Natural killer cell (primary cell): Measurements from ENCODE around the gene SBSN. TPM values are rescaled to one million over a fixed set of nuclear protein-coding genes. Genes with fewer than 3 reads are reported as not detected.

Experiments
- ATAC-seq, 3 donors: fragments of 150-1000 bp in 2 of 3; fragments of 200-7000 bp in 1 of 3; cut with Tn5 transposase; 1 replicate in 1 of 3; 2 replicates in 2 of 3; pipeline ENCODE4 v1.10.0; 2021; ENCODE audit warnings: mild to moderate bottlenecking in 2 of 3, moderate library complexity in 2 of 3
- DNase-seq, 2 donors: peaks; one replicate each; pipeline versions ENCODE4 v3.0.0 to v3.0.0-alpha.2; 2013 to 2021; ENCODE audit warnings: mixed read lengths in 1 of 2
- H3K27ac ChIP-seq: one replicate; pipeline ENCODE4 v1.5.1; 2013; ENCODE audit warnings: mild to moderate bottlenecking, low read length
- H3K27me3 ChIP-seq: one replicate; pipeline ENCODE4 v1.6.1; 2013; ENCODE audit warnings: low read length; ENCODE audit not compliant: control insufficient read depth, insufficient read depth
- H3K36me3 ChIP-seq: one replicate; pipeline ENCODE4 v1.6.1; 2013; ENCODE audit warnings: low read length; ENCODE audit not compliant: control insufficient read depth, insufficient read depth
- H3K4me1 ChIP-seq: one replicate; pipeline ENCODE4 v1.6.1; 2013; ENCODE audit warnings: low read length; ENCODE audit not compliant: control insufficient read depth, insufficient read depth
- H3K4me3 ChIP-seq: one replicate; pipeline ENCODE4 v1.5.1; 2013; ENCODE audit warnings: low read length
- H3K9me3 ChIP-seq: one replicate; pipeline ENCODE4 v1.6.1; 2013; ENCODE audit warnings: low read length; ENCODE audit not compliant: control insufficient read depth, insufficient read depth
- H3K27ac Mint-ChIP-seq, 2 donors: one replicate each; pipeline ENCODE4 v1.8.0; 2022; ENCODE audit warnings: mild to moderate bottlenecking in 2 of 2, mixed read lengths in 2 of 2, moderate library complexity in 1 of 2
- H3K27me3 Mint-ChIP-seq, 2 donors: one replicate each; pipeline ENCODE4 v1.8.0; 2022; ENCODE audit warnings: low read depth in 2 of 2, mixed read lengths in 2 of 2
- H3K36me3 Mint-ChIP-seq: one replicate; pipeline ENCODE4 v1.8.0; 2022; ENCODE audit warnings: mixed read lengths
- H3K4me1 Mint-ChIP-seq, 2 donors: one replicate each; pipeline ENCODE4 v1.8.0; 2022; ENCODE audit warnings: mixed read lengths in 2 of 2
- H3K4me3 Mint-ChIP-seq: one replicate; pipeline ENCODE4 v1.8.0; 2022; ENCODE audit warnings: mild to moderate bottlenecking, moderate library complexity, mixed read lengths
- H3K9me3 Mint-ChIP-seq, 2 donors: one replicate each; pipeline ENCODE4 v1.8.0; 2022; ENCODE audit warnings: mixed read lengths in 2 of 2
- CTCF ChIP-seq: fragments of 200-600 bp; IDR thresholded peaks from one replicate; pipeline ENCODE4 v1.8.0; 2022; ENCODE audit warnings: antibody characterized with exemption
- WGBS: methylation state at CpG from one replicate; pipeline ENCODE4 v1.1.7; 2013; ENCODE audit warnings: missing lambda C conversion rate; ENCODE audit not compliant: insufficient coverage; 5-methylcytosine and 5-hydroxymethylcytosine counted together
- intact Hi-C: fragments of 100-400 bp; cut with micrococcal nuclease; formaldehyde crosslinking; loops from one replicate; pipeline ENCODE4 v1.14.2; 2022
- total RNA-seq, 4 donors: library from RNA; stranded (reverse); fragments of 120-200 nt in 1 of 4; gene quantifications; one replicate each; pipeline versions ENCODE4 v1.2.3 to v1.2.4, GENCODE V29; 2013 to 2022

The SBSN gene
- total RNA-seq, 3 donors from 2014 or later (not counting 1 experiment from before 2014, with no cell fraction given), result not detected

- no peaks in the 10 kb centered on the region for H3K27me3 ChIP-seq
- no peaks in the 10 kb centered on the region for H3K36me3 Mint-ChIP-seq
- intact Hi-C loops, result no loop called here
- peaks cover 24 to 42% of the 10 kb centered on the region in 2 donors for H3K4me1 Mint-ChIP-seq
- H3K4me3 Mint-ChIP-seq, result no peak overlapping the region
- ATAC-seq, result no peak
- no peaks in the 10 kb centered on the region for H3K27me3 Mint-ChIP-seq
- no peak overlapping the region for H3K27ac ChIP-seq
- H3K4me1 ChIP-seq, result peaks cover 28% of the 10 kb centered on the region
- peak overlapping the region in 1 of 2 donors; percentile 23 for H3K27ac Mint-ChIP-seq
- no peak overlapping the region for H3K4me3 ChIP-seq
- H3K9me3 ChIP-seq, result no peaks in the 10 kb centered on the region
- DNase-seq, result no peak
- H3K9me3 Mint-ChIP-seq, result no peaks in the 10 kb centered on the region
- H3K36me3 ChIP-seq, result peaks cover 3% of the 10 kb centered on the region
- 100% methylated on average over 15 of the region's 15 CpGs for WGBS
- TF ChIP-seq CTCF, result no peak
Observed at GRCh38 chr19:35543280-35544109, 15.4 kb upstream of the SBSN start.

- Mint-ChIP-seq H3K4me3 (no peak overlapping the region), H3K27ac (no peak overlapping the region), H3K36me3 (no peaks in the 10 kb centered on the region), H3K27me3 (no peaks in the 10 kb centered on the region), H3K9me3 (no peaks in the 10 kb centered on the region), H3K4me1 (peaks cover 21 to 39% of the 10 kb centered on the region in 2 donors)
- no peaks in the 10 kb centered on the region for H3K27me3 ChIP-seq
- H3K4me3 ChIP-seq, result no peak overlapping the region
- 95% methylated on average over 11 of the region's 11 CpGs for WGBS
- H3K4me1 ChIP-seq, result peaks cover 29% of the 10 kb centered on the region
- H3K36me3 ChIP-seq, result peaks cover under 1% of the 10 kb centered on the region
- ATAC-seq, result no peak
- TF ChIP-seq CTCF, result no peak
- H3K27ac ChIP-seq, result no peak overlapping the region
- intact Hi-C loops, result no loop called here
- DNase-seq, result no peak
- no peaks in the 10 kb centered on the region for H3K9me3 ChIP-seq
Observed at GRCh38 chr19:35542209-35542608, 14.1 kb upstream of the SBSN start.

GRCh38 chr19:35540356-35540927 lies 12.3 kb upstream of the SBSN start:
- H3K27ac Mint-ChIP-seq, result no peak overlapping the region
- H3K27ac ChIP-seq, result no peak overlapping the region

More at GRCh38 chr19:35540356-35540927, 12.3 kb upstream of the SBSN start:
- DNase-seq (no peak), ATAC-seq (no peak)
- TF ChIP-seq CTCF, result no peak
- Mint-ChIP-seq H3K9me3 (no peaks in the 10 kb centered on the region), H3K36me3 (no peaks in the 10 kb centered on the region), H3K4me1 (peaks cover 14 to 31% of the 10 kb centered on the region in 2 donors), H3K27me3 (no peaks in the 10 kb centered on the region), H3K4me3 (peak overlapping the region; percentile 60)
- Histone ChIP-seq H3K4me3 (no peak overlapping the region), H3K27me3 (no peaks in the 10 kb centered on the region), H3K36me3 (no peaks in the 10 kb centered on the region), H3K9me3 (no peaks in the 10 kb centered on the region), H3K4me1 (peaks cover 27% of the 10 kb centered on the region)
- 56% methylated on average over 7 of the region's 7 CpGs for WGBS
- intact Hi-C loops, result no loop called here
